Trophoblast cell (in vitro differentiated cells and primary cell): ENCODE measurements around the gene IQSEC1.

Experiments used
- DNase-seq, 2 donors: peaks; one replicate each; pipeline ENCODE4 v3.0.0-alpha.2; 2016
- H2AFZ ChIP-seq: 2 replicates; pipeline ENCODE4 v1.6.1; 2013; ENCODE audit warnings: low read length, moderate library complexity, mild to moderate bottlenecking; ENCODE audit not compliant: insufficient read depth, poor library complexity
- H2AK5ac ChIP-seq: 2 replicates; pipeline ENCODE4 v1.6.1; 2013; ENCODE audit warnings: mild to moderate bottlenecking, low read length
- H2BK120ac ChIP-seq: 2 replicates; pipeline ENCODE4 v1.6.1; 2013; ENCODE audit warnings: low read length, mild to moderate bottlenecking, moderate library complexity; ENCODE audit not compliant: insufficient read depth, poor library complexity
- H2BK12ac ChIP-seq: 2 replicates; pipeline ENCODE4 v1.6.1; 2013; ENCODE audit warnings: mild to moderate bottlenecking, low read length, moderate library complexity
- H2BK5ac ChIP-seq: 2 replicates; pipeline ENCODE4 v1.6.1; 2013; ENCODE audit warnings: low read length, low read depth, moderate library complexity, mild to moderate bottlenecking; ENCODE audit not compliant: poor library complexity
- H3K14ac ChIP-seq: 2 replicates; pipeline ENCODE4 v1.6.1; 2013; ENCODE audit warnings: mild to moderate bottlenecking, low read length
- H3K18ac ChIP-seq: 2 replicates; pipeline ENCODE4 v1.6.1; 2013; ENCODE audit warnings: mild to moderate bottlenecking, low read length
- H3K23ac ChIP-seq: 2 replicates; pipeline ENCODE4 v1.6.1; 2013; ENCODE audit warnings: low read length
- H3K27ac ChIP-seq: 2 replicates; pipeline ENCODE4 v1.5.1; 2013; ENCODE audit warnings: low read depth, mild to moderate bottlenecking, inconsistent platforms, low read length, moderate library complexity
- H3K27me3 ChIP-seq: 2 replicates; pipeline ENCODE4 v1.6.1; 2013; ENCODE audit warnings: inconsistent platforms, mild to moderate bottlenecking, low read length, moderate library complexity; ENCODE audit not compliant: insufficient read depth
- H3K36me3 ChIP-seq, 2 experiments: 1 replicate in 1 of 2; 2 replicates in 1 of 2; pipeline ENCODE4 v1.6.1; 2013; ENCODE audit warnings: low read length in 2 of 2, mild to moderate bottlenecking in 2 of 2, moderate library complexity in 1 of 2; ENCODE audit not compliant: insufficient read depth in 2 of 2, control insufficient read depth in 1 of 2
- H3K4ac ChIP-seq: 2 replicates; pipeline ENCODE4 v1.6.1; 2013; ENCODE audit warnings: low read depth, mild to moderate bottlenecking, low read length, moderate library complexity
- H3K4me1 ChIP-seq, 2 experiments: 1 replicate in 1 of 2; 2 replicates in 1 of 2; pipeline ENCODE4 v1.6.1; 2013; ENCODE audit warnings: low read length in 2 of 2, mild to moderate bottlenecking in 2 of 2, moderate library complexity in 1 of 2; ENCODE audit not compliant: insufficient read depth in 2 of 2, control insufficient read depth in 1 of 2
- H3K4me2 ChIP-seq: 2 replicates; pipeline ENCODE4 v1.6.1; 2013; ENCODE audit warnings: inconsistent platforms, mild to moderate bottlenecking, low read length, moderate library complexity
- H3K4me3 ChIP-seq: 2 replicates; pipeline ENCODE4 v1.5.1; 2013; ENCODE audit warnings: mild to moderate bottlenecking, low read depth, low read length, inconsistent platforms
- H3K79me1 ChIP-seq: one replicate; pipeline ENCODE4 v1.6.1; 2013; ENCODE audit warnings: low read length
- H3K79me2 ChIP-seq: 2 replicates; pipeline ENCODE4 v1.6.1; 2013; ENCODE audit warnings: low read length, mild to moderate bottlenecking; ENCODE audit not compliant: control insufficient read depth, insufficient read depth, poor library complexity
- H3K9ac ChIP-seq: 2 replicates; pipeline ENCODE4 v1.6.1; 2013; ENCODE audit warnings: mild to moderate bottlenecking, low read length
- H3K9me3 ChIP-seq: 2 replicates; pipeline ENCODE4 v1.6.1; 2013; ENCODE audit warnings: low read depth, mild to moderate bottlenecking, control low read depth, inconsistent platforms, low read length; ENCODE audit not compliant: insufficient read depth
- H4K12ac ChIP-seq: 2 replicates; pipeline ENCODE4 v1.6.1; 2013; ENCODE audit warnings: low read depth, mild to moderate bottlenecking, low read length, moderate library complexity
- H4K8ac ChIP-seq: 2 replicates; pipeline ENCODE4 v1.6.1; 2013; ENCODE audit warnings: low read depth, mild to moderate bottlenecking, low read length, moderate library complexity
- H4K91ac ChIP-seq: one replicate; pipeline ENCODE4 v1.6.1; 2013; ENCODE audit warnings: low read depth, mild to moderate bottlenecking, low read length, moderate library complexity
- WGBS: extraction: QIAGEN DNeasy Blood & Tissue Kit; methylation state at CpG from one replicate; pipeline ENCODE4 v1.1.7; 2013; ENCODE audit warnings: missing lambda C conversion rate; ENCODE audit not compliant: insufficient read length, insufficient coverage; ENCODE audit errors: extremely low coverage; 5-methylcytosine and 5-hydroxymethylcytosine counted together

IQSEC1 gene

DNA sequence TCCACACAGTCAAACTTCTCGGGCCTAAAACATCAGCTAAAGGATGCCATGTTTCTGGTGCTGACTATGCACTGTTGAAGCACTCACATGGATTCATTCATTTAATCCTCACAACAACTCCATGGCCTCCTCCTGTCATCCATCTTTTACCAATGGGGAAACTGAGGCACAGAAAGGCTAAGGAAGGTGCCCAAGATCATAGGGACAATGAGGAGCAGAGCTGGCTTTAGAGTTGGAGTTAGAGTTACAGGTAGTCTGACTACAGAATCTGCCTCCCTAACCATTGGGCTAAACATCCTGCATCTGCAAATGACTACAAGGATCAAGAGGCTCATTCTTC is 111.6 kb downstream of the IQSEC1 start:
- H2AFZ ChIP-seq, result no peak overlapping the region
- no peaks in the 10 kb centered on the region for H3K79me1 ChIP-seq
- no peak overlapping the region for H3K9ac ChIP-seq
- no peak overlapping the region for H2BK5ac ChIP-seq
- WGBS, result no CpG with 5 or more reads among the region's 1 CpG
- H3K79me2 ChIP-seq, result no peaks in the 10 kb centered on the region
- no peak for DNase-seq
- no peak overlapping the region for H3K23ac ChIP-seq
- no peak overlapping the region for H4K12ac ChIP-seq
- no peak overlapping the region for H3K4me3 ChIP-seq
- H4K8ac ChIP-seq, result no peak overlapping the region
- no peak overlapping the region for H3K4ac ChIP-seq
- peaks cover 3% of the 10 kb centered on the region for H3K9me3 ChIP-seq
- no peak overlapping the region for H3K27ac ChIP-seq
- H3K14ac ChIP-seq, result no peak overlapping the region
- H3K36me3 ChIP-seq, result no peaks in the 10 kb centered on the region
- H4K91ac ChIP-seq, result no peak overlapping the region
- no peak overlapping the region for H2BK120ac ChIP-seq
- H2AK5ac ChIP-seq, result no peak overlapping the region
- H2BK12ac ChIP-seq, result no peak overlapping the region
- peaks cover 2 to 9% of the 10 kb centered on the region in 2 experiments for H3K4me1 ChIP-seq
- no peak overlapping the region for H3K18ac ChIP-seq
- H3K27me3 ChIP-seq, result no peaks in the 10 kb centered on the region
- no peak overlapping the region for H3K4me2 ChIP-seq

DNA sequence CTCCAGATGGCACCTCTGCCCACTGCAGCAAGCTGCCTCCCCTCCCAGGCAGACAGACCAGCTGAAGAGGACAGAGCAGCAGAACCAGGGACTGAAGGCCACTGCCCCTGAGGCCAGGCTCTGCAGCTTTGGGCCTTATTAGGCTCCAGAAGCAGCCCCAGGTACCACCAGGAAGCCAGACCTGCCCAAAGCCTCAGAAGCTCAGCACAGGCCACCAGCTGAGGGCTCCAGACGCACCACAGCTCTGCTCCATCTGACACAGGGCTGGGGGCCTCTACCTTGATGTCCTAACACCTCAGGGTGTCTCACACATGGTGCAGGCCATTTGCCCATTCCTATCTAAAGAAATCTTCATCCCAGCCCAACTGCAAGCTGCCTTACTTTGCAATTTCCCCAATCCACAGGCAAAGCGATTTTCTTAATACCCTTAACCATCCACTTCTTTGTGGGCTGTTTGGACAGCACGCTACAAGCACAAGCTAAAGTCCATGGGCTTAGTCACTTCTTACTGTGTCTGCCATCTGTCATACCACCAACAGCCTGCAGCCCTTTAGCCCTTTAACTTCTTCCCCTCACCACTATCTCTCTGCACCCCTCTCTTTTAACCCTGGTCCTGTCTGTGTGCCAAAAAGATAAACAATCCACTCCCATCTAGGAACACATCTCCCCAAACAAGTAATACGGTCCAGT is 112.1 kb downstream of the IQSEC1 start:
- H3K14ac ChIP-seq, result no peak overlapping the region
- no peak overlapping the region for H3K27ac ChIP-seq
- H3K79me2 ChIP-seq, result no peaks in the 10 kb centered on the region
- peaks cover 0 to 4% of the 10 kb centered on the region in 2 experiments for H3K4me1 ChIP-seq
- no peak overlapping the region for H4K12ac ChIP-seq
- no peak overlapping the region for H3K9ac ChIP-seq
- no peak overlapping the region for H3K23ac ChIP-seq
- H2AFZ ChIP-seq, result no peak overlapping the region
- H4K8ac ChIP-seq, result no peak overlapping the region
- WGBS, result no CpG with 5 or more reads among the region's 4 CpGs
- no peaks in the 10 kb centered on the region for H3K36me3 ChIP-seq
- H4K91ac ChIP-seq, result no peak overlapping the region
- H3K4me2 ChIP-seq, result no peak overlapping the region
- H3K18ac ChIP-seq, result no peak overlapping the region
- peaks cover 3% of the 10 kb centered on the region for H3K9me3 ChIP-seq
- H2AK5ac ChIP-seq, result no peak overlapping the region
- no peak overlapping the region for H2BK12ac ChIP-seq
- DNase-seq, result no peak
- no peaks in the 10 kb centered on the region for H3K79me1 ChIP-seq
- no peaks in the 10 kb centered on the region for H3K27me3 ChIP-seq
- no peak overlapping the region for H3K4ac ChIP-seq
- no peak overlapping the region for H2BK5ac ChIP-seq
- no peak overlapping the region for H2BK120ac ChIP-seq
- H3K4me3 ChIP-seq, result no peak overlapping the region

DNA sequence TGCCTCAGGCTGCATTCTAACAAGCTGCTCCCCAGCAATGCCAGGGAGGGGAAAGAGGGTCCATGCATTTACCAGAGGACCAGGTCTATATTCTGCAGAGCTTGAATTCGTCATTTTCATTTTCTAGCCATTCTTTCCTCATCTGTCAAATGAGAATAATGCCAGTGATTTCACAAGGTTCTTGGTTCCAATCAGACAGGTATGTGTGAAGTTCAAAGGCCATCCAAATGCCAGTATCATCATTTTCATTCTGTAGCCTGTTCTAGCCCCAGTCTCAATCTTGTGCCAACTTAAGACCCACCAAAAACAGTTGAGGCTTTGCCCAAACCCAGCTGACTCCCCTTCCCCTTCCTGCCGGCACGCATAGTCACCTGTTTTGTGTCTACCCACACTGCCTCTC is 112.7 kb downstream of the IQSEC1 start:
- Histone ChIP-seq H2AFZ (peak overlapping the region; percentile 26), H2AK5ac (no peak overlapping the region), H3K9me3 (peaks cover 3% of the 10 kb centered on the region), H2BK120ac (no peak overlapping the region), H3K79me2 (no peaks in the 10 kb centered on the region), H3K27ac (no peak overlapping the region), H2BK12ac (no peak overlapping the region), H3K14ac (no peak overlapping the region), H4K8ac (no peak overlapping the region), H3K9ac (no peak overlapping the region), H3K27me3 (no peaks in the 10 kb centered on the region), H3K4ac (no peak overlapping the region), H3K4me1 (peaks cover 0 to 2% of the 10 kb centered on the region in 2 experiments), H3K23ac (no peak overlapping the region), H4K12ac (no peak overlapping the region), H3K79me1 (no peaks in the 10 kb centered on the region), H3K4me2 (no peak overlapping the region), H2BK5ac (no peak overlapping the region), H3K18ac (no peak overlapping the region), H4K91ac (no peak overlapping the region), H3K36me3 (no peaks in the 10 kb centered on the region), H3K4me3 (no peak overlapping the region)
- no peak for DNase-seq
- no CpG with 5 or more reads among the region's 3 CpGs for WGBS

DNA sequence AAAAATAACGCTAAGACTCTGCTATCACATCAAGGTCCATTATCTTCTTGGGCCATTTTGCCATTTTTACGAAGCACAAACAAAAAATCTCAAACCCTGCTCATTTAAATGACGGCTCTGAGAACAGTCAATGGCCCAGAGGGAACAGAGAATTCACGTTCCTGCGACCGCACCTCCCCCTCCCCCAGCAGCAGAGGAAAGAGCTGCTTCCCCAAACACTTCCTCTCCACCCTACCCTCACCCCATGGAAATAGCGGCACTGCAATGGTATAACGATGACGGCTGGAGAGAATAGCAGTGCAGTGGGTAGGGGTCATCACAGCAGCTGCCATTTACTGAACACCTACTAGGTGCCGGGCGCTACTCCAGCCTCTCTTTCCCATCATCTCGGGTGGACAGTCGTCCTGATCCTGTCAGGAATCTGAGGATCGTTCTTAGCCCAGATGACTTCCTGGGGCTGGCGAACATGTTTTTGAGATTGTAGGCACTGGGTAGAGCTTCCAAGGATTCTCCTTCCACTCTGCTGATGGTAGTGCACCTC is 113.3 kb downstream of the IQSEC1 start:
- no peak overlapping the region for H3K18ac ChIP-seq
- no CpG with 5 or more reads among the region's 15 CpGs for WGBS
- H3K4me3 ChIP-seq, result no peak overlapping the region
- H3K14ac ChIP-seq, result no peak overlapping the region
- H2AK5ac ChIP-seq, result no peak overlapping the region
- peak overlapping the region; percentile 26 for H2AFZ ChIP-seq
- H3K36me3 ChIP-seq, result no peaks in the 10 kb centered on the region
- no peak for DNase-seq
- H3K79me1 ChIP-seq, result no peaks in the 10 kb centered on the region
- no peak overlapping the region for H3K4ac ChIP-seq
- no peak overlapping the region for H2BK12ac ChIP-seq
- H3K9ac ChIP-seq, result no peak overlapping the region
- no peak overlapping the region for H3K23ac ChIP-seq
- no peak overlapping the region for H3K27ac ChIP-seq
- peaks cover under 1% of the 10 kb centered on the region for H3K79me2 ChIP-seq
- H2BK120ac ChIP-seq, result no peak overlapping the region
- H3K4me2 ChIP-seq, result no peak overlapping the region
- no peak overlapping the region for H4K12ac ChIP-seq
- H3K27me3 ChIP-seq, result no peaks in the 10 kb centered on the region
- no peak overlapping the region for H2BK5ac ChIP-seq
- H3K9me3 ChIP-seq, result peaks cover 3% of the 10 kb centered on the region
- peaks cover 0 to 2% of the 10 kb centered on the region in 2 experiments for H3K4me1 ChIP-seq
- no peak overlapping the region for H4K91ac ChIP-seq
- no peak overlapping the region for H4K8ac ChIP-seq
